ENCODE measurements around the gene ISL2. TPM values are rescaled to one million over a fixed set of nuclear protein-coding genes. Genes with fewer than 3 reads are reported as not detected.

ISL2 gene
- total and polyA plus RNA-seq, 9 of the 15 experiments (the other 6 are each of a cell fraction or from before 2014, with no cell fraction given) = 0.15 to 23.7 (median 4.0) TPM

GRCh38 chr15:76328106-76328696 lies 8.4 kb upstream of the ISL2 start:
- CTCF ChIA-PET (ENCODE audit: low intra/inter-chr PET ratio) = interaction anchor here (0.8 kb wide), 1 partner anchor 137 kb away, joined by 3 read pairs; no protein-coding TSS in a partner anchor

More at GRCh38 chr15:76328106-76328696, 8.4 kb upstream of the ISL2 start:
- Histone ChIP-seq H3K79me2 (ENCODE audit: control insufficient read depth, insufficient read depth, low read length) (no peaks in the 10 kb centered on the region), H3K27ac (ENCODE audit: extremely low read depth, low read depth, low read length) (no peak overlapping the region), H3K4me3 (no peak overlapping the region), H3K9ac (ENCODE audit: insufficient read depth in 1 of 2, low read depth in 2 of 2, low read length in 2 of 2) (no peak overlapping the region), H4K20me1 (replicated peaks; ENCODE audit: control insufficient read depth, insufficient read depth, low read length) (no peaks in the 10 kb centered on the region), H3K36me3 (ENCODE audit: control insufficient read depth, insufficient read depth, low read length) (no peaks in the 10 kb centered on the region), H3K27me3 (ENCODE audit: control insufficient read depth in 2 of 2, insufficient read depth in 2 of 2, low read length in 2 of 2) (peaks cover 0 to 2% of the 10 kb centered on the region in 2 experiments; a peak in 1 of 5 replicates), H2AFZ (ENCODE audit: low read depth, low read length) (peak overlapping the region; percentile 47; the same call in 1 of the 2 replicates), H3K4me2 (ENCODE audit: insufficient read depth, low read length) (peak overlapping the region; percentile 51), H3K9me3 (replicated peaks; ENCODE audit: control insufficient read depth, insufficient read depth, low read depth, low read length) (no peaks in the 10 kb centered on the region), H3K9me1 (ENCODE audit: control insufficient read depth, insufficient read depth, low read length) (no peaks in the 10 kb centered on the region), H3K4me1 (replicated peaks in 1 of 2; ENCODE audit: control insufficient read depth in 2 of 2, insufficient read depth in 2 of 2, low read length in 2 of 2) (peaks cover 8 to 11% of the 10 kb centered on the region in 2 experiments; a peak in 3 of 5 replicates)
- POLR2A ChIA-PET = interaction anchor here (0.7 kb wide), 1 partner anchor 12 kb away, joined by 3 read pairs; no protein-coding TSS in a partner anchor
- FAIRE-seq (no peak), DNase-seq (ENCODE audit: extremely low read depth in 1 of 4, low spot score in 3 of 4) (no peak), ATAC-seq (no peak)
- BruUV-seq (replicated peaks) = no TSS peak
- in situ Hi-C loops (cut with MboI) (no loop called here), intact Hi-C loops (cut with micrococcal nuclease) (no loop called here)
- WGBS (ENCODE audit: insufficient coverage, low coverage, missing lambda C conversion rate) = 27% methylated on average over 8 of the region's 8 CpGs
- no peak for TF ChIP-seq E2F6 (IDR thresholded peaks at IDR 0.05; ENCODE audit: borderline replicate concordance in 1 of 2, extremely low read depth in 1 of 2, insufficient read depth in 1 of 2, insufficient read length in 1 of 2, low read depth in 1 of 2, low read length in 1 of 2, poor library complexity in 1 of 2, severe bottlenecking in 1 of 2)
- no peak for TF ChIP-seq CTBP1 (IDR thresholded peaks at IDR 0.05; ENCODE audit: borderline replicate concordance)
- TF ChIP-seq ZNF316 (IDR thresholded peaks at IDR 0.05) = peak; percentile 31; the same call in 1 of the 2 replicates
- TF ChIP-seq ZNF354B (CRISPR knock-in tag; IDR thresholded peaks at IDR 0.05) = no peak
- peak; percentile 65 for TF ChIP-seq MEIS2 (IDR thresholded peaks at IDR 0.05; ENCODE audit: partially characterized antibody)
- 0 out of 4 replicates have a peak, but pooled peaks of 1 of the 2 experiments have one; percentile 2 for TF ChIP-seq KDM1A (IDR thresholded peaks at IDR 0.05)
- TF ChIP-seq PKNOX1 (IDR thresholded peaks at IDR 0.05) = peak; percentile 12; the same call in 1 of the 2 replicates
- no peak for TF ChIP-seq ZNF445 (CRISPR knock-in tag; IDR thresholded peaks at IDR 0.05; ENCODE audit: low read depth)
- no peak for TF ChIP-seq PBX2 (CRISPR knock-in tag; IDR thresholded peaks at IDR 0.05; ENCODE audit: low read depth)
- TF ChIP-seq PBX2 (tag; conservative IDR thresholded peaks at IDR 0.05; ENCODE audit: low read depth) = 0 out of 2 replicates have a peak, but pooled peaks have one; percentile 38
- TF ChIP-seq HNRNPH1 (optimal IDR thresholded peaks at IDR 0.05; ENCODE audit: low read depth, low read length) = no peak
- no peak for TF ChIP-seq ZNF592 (IDR thresholded peaks at IDR 0.05)
- TF ChIP-seq TCF7L2 (IDR thresholded peaks at IDR 0.05; ENCODE audit: low read depth, low read length) = no peak
